KMS-11 (cell line): ENCODE results near the gene NBAS.
"Not testable (repeated sequence)": the region's sequence is repeated elsewhere in the genome, so short reads cannot be mapped to it uniquely, and the experiment has no call there.

Source experiments
- H2AFZ ChIP-seq: fragments of 200-600 bp; sonication (generic); 2 replicates; pipeline ENCODE4 v1.6.1; 2016; ENCODE audit warnings: antibody characterized with exemption, mixed run types, low read depth
- H3K27ac ChIP-seq: fragments of 200-600 bp; sonication (generic); 2 replicates; pipeline ENCODE4 v1.6.1; 2016; ENCODE audit warnings: mild to moderate bottlenecking, mixed run types
- H3K27me3 ChIP-seq: fragments of 200-600 bp; sonication (generic); 2 replicates; pipeline ENCODE4 v1.6.1; 2017; ENCODE audit warnings: mild to moderate bottlenecking, low read depth, mixed run types, moderate library complexity; ENCODE audit not compliant: insufficient read depth
- H3K36me3 ChIP-seq: fragments of 200-600 bp; sonication (generic); 2 replicates; pipeline ENCODE4 v1.6.1; 2017; ENCODE audit warnings: mild to moderate bottlenecking, mixed run types; ENCODE audit not compliant: insufficient read depth
- H3K4me1 ChIP-seq: fragments of 200-600 bp; sonication (generic); 2 replicates; pipeline ENCODE4 v1.6.1; 2016; ENCODE audit warnings: mild to moderate bottlenecking, low read depth, mixed run types; ENCODE audit not compliant: poor library complexity, severe bottlenecking
- H3K4me2 ChIP-seq: fragments of 200-600 bp; sonication (generic); 2 replicates; pipeline ENCODE4 v1.7.0; 2016; ENCODE audit warnings: mild to moderate bottlenecking, mixed run types
- H3K4me3 ChIP-seq: fragments of 200-600 bp; sonication (generic); IDR thresholded peaks from 2 replicates; pipeline ENCODE4 v1.6.1; 2017; ENCODE audit warnings: low read depth, low read length, mixed read lengths; ENCODE audit not compliant: insufficient read depth
- H3K79me2 ChIP-seq: fragments of 200-600 bp; sonication (generic); 2 replicates; pipeline ENCODE4 v1.6.1; 2016; ENCODE audit warnings: low read depth, mixed run types; ENCODE audit not compliant: insufficient read depth
- H3K9ac ChIP-seq: fragments of 200-600 bp; sonication (generic); 2 replicates; pipeline ENCODE4 v1.6.1; 2016; ENCODE audit warnings: mild to moderate bottlenecking, mixed run types
- H4K20me1 ChIP-seq: fragments of 200-600 bp; sonication (generic); 2 replicates; pipeline ENCODE4 v1.6.1; 2016; ENCODE audit warnings: mild to moderate bottlenecking, mixed run types; ENCODE audit not compliant: insufficient read depth
- TF ChIP-seq, protein P1 (sequence below): fragments of 200-600 bp; sonication (generic); conservative IDR thresholded peaks from 2 replicates; pipeline ENCODE4 v1.6.1; 2017; ENCODE audit warnings: low read depth, mild to moderate bottlenecking, antibody characterized with exemption, low read length, moderate library complexity, mixed read lengths

NBAS gene

DNA sequence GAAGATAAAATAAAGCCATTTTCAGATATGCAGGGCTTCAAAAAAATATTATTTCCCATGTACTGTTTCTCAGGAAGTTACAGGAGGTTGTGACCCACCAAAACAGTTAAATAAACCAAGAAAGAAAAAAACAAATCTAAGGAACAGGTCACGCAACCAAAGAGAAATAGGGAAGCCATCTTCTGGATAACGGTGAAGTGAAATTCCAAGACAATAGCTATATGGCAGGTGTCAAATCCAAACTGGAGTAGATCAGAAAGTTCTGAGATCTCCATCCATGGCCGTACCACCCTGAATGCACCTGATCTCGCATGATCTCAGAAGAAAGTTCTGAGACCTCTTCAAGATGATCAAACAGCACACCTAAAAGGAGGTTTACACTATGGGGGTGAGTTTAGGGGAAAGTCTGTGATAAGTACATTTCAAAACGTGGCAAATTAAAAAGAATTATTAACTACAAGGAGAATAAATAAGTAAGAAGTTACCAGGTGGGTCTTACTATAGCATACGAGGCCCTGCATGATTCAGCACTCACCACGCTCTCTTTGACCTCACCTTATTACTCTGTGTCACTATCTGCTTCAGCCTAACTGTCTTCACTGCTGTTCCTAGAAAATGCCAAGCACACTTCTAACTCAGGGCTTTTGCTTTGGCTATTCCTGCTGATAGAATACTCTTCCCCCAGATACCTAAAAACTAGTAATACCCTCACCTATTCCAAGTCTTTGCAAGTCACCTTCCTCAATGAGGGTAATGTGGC is 29.9 kb downstream of the NBAS start:
- no peaks in the 10 kb centered on the region for H3K36me3 ChIP-seq
- no peak overlapping the region for H2AFZ ChIP-seq
- no peak overlapping the region for H3K4me2 ChIP-seq
- TF ChIP-seq, protein P1, sequence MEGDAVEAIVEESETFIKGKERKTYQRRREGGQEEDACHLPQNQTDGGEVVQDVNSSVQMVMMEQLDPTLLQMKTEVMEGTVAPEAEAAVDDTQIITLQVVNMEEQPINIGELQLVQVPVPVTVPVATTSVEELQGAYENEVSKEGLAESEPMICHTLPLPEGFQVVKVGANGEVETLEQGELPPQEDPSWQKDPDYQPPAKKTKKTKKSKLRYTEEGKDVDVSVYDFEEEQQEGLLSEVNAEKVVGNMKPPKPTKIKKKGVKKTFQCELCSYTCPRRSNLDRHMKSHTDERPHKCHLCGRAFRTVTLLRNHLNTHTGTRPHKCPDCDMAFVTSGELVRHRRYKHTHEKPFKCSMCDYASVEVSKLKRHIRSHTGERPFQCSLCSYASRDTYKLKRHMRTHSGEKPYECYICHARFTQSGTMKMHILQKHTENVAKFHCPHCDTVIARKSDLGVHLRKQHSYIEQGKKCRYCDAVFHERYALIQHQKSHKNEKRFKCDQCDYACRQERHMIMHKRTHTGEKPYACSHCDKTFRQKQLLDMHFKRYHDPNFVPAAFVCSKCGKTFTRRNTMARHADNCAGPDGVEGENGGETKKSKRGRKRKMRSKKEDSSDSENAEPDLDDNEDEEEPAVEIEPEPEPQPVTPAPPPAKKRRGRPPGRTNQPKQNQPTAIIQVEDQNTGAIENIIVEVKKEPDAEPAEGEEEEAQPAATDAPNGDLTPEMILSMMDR = no peak
- no peaks in the 10 kb centered on the region for H3K27me3 ChIP-seq
- no peak overlapping the region for H3K4me3 ChIP-seq
- no peaks in the 10 kb centered on the region for H3K79me2 ChIP-seq
- H3K27ac ChIP-seq = no peak overlapping the region
- no peak overlapping the region for H3K9ac ChIP-seq
- no peaks in the 10 kb centered on the region for H3K4me1 ChIP-seq
- no peaks in the 10 kb centered on the region for H4K20me1 ChIP-seq

GRCh38 chr2:15527074-15527739 is 33.9 kb downstream of the NBAS start:
- H3K4me3 ChIP-seq = no peak overlapping the region
- no peaks in the 10 kb centered on the region for H3K4me1 ChIP-seq
- no peak overlapping the region for H3K4me2 ChIP-seq
- no peaks in the 10 kb centered on the region for H3K79me2 ChIP-seq
- TF ChIP-seq, protein P1 = no peak
- no peak overlapping the region for H3K27ac ChIP-seq
- H3K36me3 ChIP-seq = no peaks in the 10 kb centered on the region
- no peaks in the 10 kb centered on the region for H4K20me1 ChIP-seq
- H3K9ac ChIP-seq = no peak overlapping the region
- no peaks in the 10 kb centered on the region for H3K27me3 ChIP-seq
- no peak overlapping the region for H2AFZ ChIP-seq

- Histone ChIP-seq H3K27ac (no peak overlapping the region), H3K9ac (no peak overlapping the region)
- TF ChIP-seq, protein P1 = no peak
These were observed 39.4 kb downstream of the NBAS start for GRCh38 chr2:15521641-15522181.

GRCh38 chr2:15520346-15520745 is 40.8 kb downstream of the NBAS start:
- no peak overlapping the region for H3K4me3 ChIP-seq
- no peaks in the 10 kb centered on the region for H3K79me2 ChIP-seq
- TF ChIP-seq, protein P1 = no peak
- H3K4me1 ChIP-seq = no peaks in the 10 kb centered on the region
- no peak overlapping the region for H3K4me2 ChIP-seq
- H3K9ac ChIP-seq = no peak overlapping the region
- H3K36me3 ChIP-seq = no peaks in the 10 kb centered on the region
- H3K27me3 ChIP-seq = no peaks in the 10 kb centered on the region
- H4K20me1 ChIP-seq = no peaks in the 10 kb centered on the region
- H2AFZ ChIP-seq = no peak overlapping the region
- H3K27ac ChIP-seq = no peak overlapping the region

More at GRCh38 chr2:15521641-15522181, 39.4 kb downstream of the NBAS start:
- Histone ChIP-seq H3K4me3 (no peak overlapping the region), H3K36me3 (no peaks in the 10 kb centered on the region), H3K79me2 (no peaks in the 10 kb centered on the region), H2AFZ (no peak overlapping the region), H3K4me2 (no peak overlapping the region), H3K27me3 (no peaks in the 10 kb centered on the region), H3K4me1 (no peaks in the 10 kb centered on the region), H4K20me1 (no peaks in the 10 kb centered on the region)

DNA sequence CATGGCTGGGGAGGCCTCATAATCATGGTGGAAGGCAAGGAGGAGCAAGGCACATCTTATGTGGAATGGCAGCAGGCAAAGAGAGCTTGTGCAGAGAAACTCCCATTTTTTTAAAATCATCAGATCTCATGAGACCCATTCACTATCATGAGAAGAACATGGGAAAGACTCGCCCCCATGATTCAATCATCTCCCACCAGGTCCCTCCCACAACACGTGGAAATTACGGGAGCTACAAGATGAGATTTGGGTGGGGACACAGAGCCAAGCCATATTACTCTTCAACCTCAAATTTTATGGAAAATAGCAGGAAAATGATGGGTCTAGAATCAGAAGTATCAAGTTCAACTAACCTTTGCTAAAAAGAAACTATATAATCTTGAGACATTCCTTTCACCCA is 42.4 kb downstream of the NBAS start:
- H3K27ac ChIP-seq, H3K9ac ChIP-seq, H3K27me3 ChIP-seq, H3K4me2 ChIP-seq, H3K4me3 ChIP-seq, H3K4me1 ChIP-seq, H3K79me2 ChIP-seq, H4K20me1 ChIP-seq, H2AFZ ChIP-seq, H3K36me3 ChIP-seq: not testable (repeated sequence)
